ENCODE data around the gene HDAC9.

HDAC9 gene

DNA sequence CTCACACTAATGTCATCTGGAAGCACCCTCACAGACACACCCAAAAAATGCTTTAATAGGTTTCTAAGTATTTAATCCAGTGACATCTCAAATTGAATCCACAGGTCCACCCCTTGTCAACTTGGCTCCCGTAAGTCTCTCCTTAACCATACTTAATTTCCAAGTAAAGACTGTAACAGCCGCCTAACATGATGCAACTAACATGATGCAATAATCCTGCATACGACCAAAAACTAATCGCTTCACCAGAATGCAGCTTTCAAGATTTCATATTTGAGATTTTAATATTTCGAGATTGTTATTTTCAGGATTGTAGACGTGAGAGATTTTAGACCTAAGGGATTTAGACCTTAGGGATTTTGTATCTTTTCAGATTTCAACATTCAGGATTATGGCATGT is 3.7 kb upstream of the HDAC9 start:
- Histone ChIP-seq H3K36me3 (ENCODE audit: control insufficient read depth, insufficient read depth, low read length) (no peaks in the 10 kb centered on the region), H3K4me1 (ENCODE audit: control insufficient read depth, insufficient read depth, low read length, poor library complexity, severe bottlenecking) (no peaks in the 10 kb centered on the region), H3K4me3 (ENCODE audit: insufficient read depth, low read depth, low read length, poor library complexity, severe bottlenecking) (no peak overlapping the region), H3K9me3 (ENCODE audit: control insufficient read depth, low read length) (no peaks in the 10 kb centered on the region), H3K27ac (ENCODE audit: insufficient read depth, low read length, poor library complexity, severe bottlenecking) (no peak overlapping the region), H3K27me3 (replicated peaks; ENCODE audit: control insufficient read depth, insufficient read depth, low read length, poor library complexity, severe bottlenecking) (no peaks in the 10 kb centered on the region)
- DNase-seq = no peak

DNA sequence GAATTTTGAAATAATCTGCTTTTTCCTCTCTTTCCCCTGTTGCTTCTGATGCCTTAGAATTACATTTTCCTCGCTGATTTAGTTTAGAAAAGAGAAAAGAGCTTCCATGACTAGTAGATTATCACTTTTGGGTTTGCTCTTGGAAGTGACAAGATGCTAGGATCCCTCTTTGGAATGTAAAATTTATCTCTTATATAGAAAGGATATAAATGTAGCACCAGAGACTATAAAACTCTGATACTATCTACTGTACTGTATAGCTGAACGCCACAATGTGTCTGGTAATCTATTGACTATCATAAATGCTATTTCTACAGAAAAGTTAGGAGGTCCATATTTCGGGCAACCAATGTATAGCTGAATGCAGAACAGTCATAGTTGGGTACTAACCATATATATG is 1.1 kb upstream of the HDAC9 start:
- Histone ChIP-seq H3K36me3 (ENCODE audit: control insufficient read depth, insufficient read depth, low read length) (no peaks in the 10 kb centered on the region), H3K4me1 (ENCODE audit: control insufficient read depth, insufficient read depth, low read length, poor library complexity, severe bottlenecking) (no peaks in the 10 kb centered on the region)
- no peak for DNase-seq

DNA sequence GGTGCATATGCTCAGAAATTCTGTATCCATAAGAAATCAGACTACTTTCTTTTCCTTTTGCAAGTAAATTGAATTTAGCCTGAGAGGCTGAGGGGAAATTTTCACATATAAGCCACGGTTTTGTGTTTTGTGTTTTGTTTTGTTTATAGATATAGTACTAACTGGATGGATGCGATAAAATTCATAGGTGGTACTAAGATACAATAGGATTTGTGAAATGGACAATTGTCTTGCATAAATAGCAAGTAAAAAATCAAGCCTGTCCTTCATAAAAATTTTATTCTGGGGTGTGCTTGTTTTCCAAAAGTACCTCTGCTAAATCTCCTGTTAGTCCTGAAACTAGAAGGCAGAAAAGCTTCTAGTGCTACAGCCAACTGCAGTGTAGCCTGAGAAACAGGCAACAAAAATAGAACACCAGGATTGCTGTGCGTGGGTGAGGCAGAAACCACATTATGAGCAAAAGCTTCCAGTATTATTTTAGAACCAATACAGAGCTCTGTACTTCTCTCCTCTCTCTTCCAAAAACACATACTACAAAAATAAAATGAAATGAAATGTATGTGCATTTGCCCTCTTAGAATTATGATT is 634 bp upstream of the HDAC9 start:
- H3K4me3 ChIP-seq (ENCODE audit: insufficient read depth, low read depth, low read length, poor library complexity, severe bottlenecking) = no peak overlapping the region
- no peak for DNase-seq
- H3K4me1 ChIP-seq (ENCODE audit: control insufficient read depth, insufficient read depth, low read length, poor library complexity, severe bottlenecking) = no peaks in the 10 kb centered on the region
- no peaks in the 10 kb centered on the region for H3K9me3 ChIP-seq (ENCODE audit: control insufficient read depth, low read length)
- H3K27me3 ChIP-seq (replicated peaks; ENCODE audit: control insufficient read depth, insufficient read depth, low read length, poor library complexity, severe bottlenecking) = no peaks in the 10 kb centered on the region
- no peak overlapping the region for H3K27ac ChIP-seq (ENCODE audit: insufficient read depth, low read length, poor library complexity, severe bottlenecking)
- no peaks in the 10 kb centered on the region for H3K36me3 ChIP-seq (ENCODE audit: control insufficient read depth, insufficient read depth, low read length)

More for the DNA sequence above, 1.1 kb upstream of the HDAC9 start:
- no peak overlapping the region for H3K27ac ChIP-seq (ENCODE audit: insufficient read depth, low read length, poor library complexity, severe bottlenecking)
- no peaks in the 10 kb centered on the region for H3K9me3 ChIP-seq (ENCODE audit: control insufficient read depth, low read length)
- H3K27me3 ChIP-seq (replicated peaks; ENCODE audit: control insufficient read depth, insufficient read depth, low read length, poor library complexity, severe bottlenecking) = no peaks in the 10 kb centered on the region
- H3K4me3 ChIP-seq (ENCODE audit: insufficient read depth, low read depth, low read length, poor library complexity, severe bottlenecking) = no peak overlapping the region

DNA sequence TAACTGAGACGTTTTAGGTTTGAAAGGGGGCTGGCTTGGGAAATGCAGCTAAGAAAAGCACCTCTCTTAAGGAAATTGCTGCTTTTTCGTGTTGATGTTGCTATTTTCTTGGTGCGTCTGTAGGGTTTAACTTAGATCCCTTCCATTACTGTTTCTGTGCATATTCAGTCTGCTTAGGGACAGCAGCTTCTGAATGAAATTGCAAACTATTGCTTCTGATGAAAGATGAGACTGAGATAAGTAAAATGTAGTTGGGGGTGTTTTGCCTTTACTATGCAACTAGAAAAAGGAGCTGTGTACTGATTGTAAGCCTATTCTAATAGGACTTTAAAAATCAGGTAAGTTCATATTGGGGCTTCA is 772 bp downstream of the HDAC9 start:
- Histone ChIP-seq H3K4me1 (ENCODE audit: control insufficient read depth, insufficient read depth, low read length, poor library complexity, severe bottlenecking) (no peaks in the 10 kb centered on the region), H3K9me3 (ENCODE audit: control insufficient read depth, low read length) (no peaks in the 10 kb centered on the region), H3K4me3 (ENCODE audit: insufficient read depth, low read depth, low read length, poor library complexity, severe bottlenecking) (no peak overlapping the region), H3K27me3 (replicated peaks; ENCODE audit: control insufficient read depth, insufficient read depth, low read length, poor library complexity, severe bottlenecking) (no peaks in the 10 kb centered on the region), H3K27ac (ENCODE audit: insufficient read depth, low read length, poor library complexity, severe bottlenecking) (no peak overlapping the region), H3K36me3 (ENCODE audit: control insufficient read depth, insufficient read depth, low read length) (no peaks in the 10 kb centered on the region)
- DNase-seq = no peak

DNA sequence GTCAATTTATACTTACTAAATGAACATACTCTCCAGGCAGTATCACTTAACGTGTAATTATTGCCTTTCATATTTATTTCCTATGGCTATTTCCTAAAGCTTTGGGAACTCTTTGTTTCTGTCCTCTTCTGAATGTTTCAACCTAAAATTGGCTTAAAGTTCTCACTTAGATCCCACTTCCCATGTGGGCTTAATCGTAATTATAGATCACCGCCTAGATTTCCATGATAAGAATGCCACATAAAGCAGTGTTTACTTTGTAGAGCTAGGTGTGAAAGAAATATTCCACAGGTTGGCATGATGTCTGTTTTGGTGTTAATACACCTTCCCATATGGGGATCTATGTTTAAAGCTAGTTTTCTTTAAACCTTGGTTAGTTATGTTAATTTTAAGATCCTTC is 1.5 kb downstream of the HDAC9 start:
- no peaks in the 10 kb centered on the region for H3K27me3 ChIP-seq (replicated peaks; ENCODE audit: control insufficient read depth, insufficient read depth, low read length, poor library complexity, severe bottlenecking)
- no peak overlapping the region for H3K27ac ChIP-seq (ENCODE audit: insufficient read depth, low read length, poor library complexity, severe bottlenecking)
- DNase-seq = no peak
- H3K4me1 ChIP-seq (ENCODE audit: control insufficient read depth, insufficient read depth, low read length, poor library complexity, severe bottlenecking) = no peaks in the 10 kb centered on the region
- no peaks in the 10 kb centered on the region for H3K36me3 ChIP-seq (ENCODE audit: control insufficient read depth, insufficient read depth, low read length)
- H3K9me3 ChIP-seq (ENCODE audit: control insufficient read depth, low read length) = no peaks in the 10 kb centered on the region
- H3K4me3 ChIP-seq (ENCODE audit: insufficient read depth, low read depth, low read length, poor library complexity, severe bottlenecking) = no peak overlapping the region

DNA sequence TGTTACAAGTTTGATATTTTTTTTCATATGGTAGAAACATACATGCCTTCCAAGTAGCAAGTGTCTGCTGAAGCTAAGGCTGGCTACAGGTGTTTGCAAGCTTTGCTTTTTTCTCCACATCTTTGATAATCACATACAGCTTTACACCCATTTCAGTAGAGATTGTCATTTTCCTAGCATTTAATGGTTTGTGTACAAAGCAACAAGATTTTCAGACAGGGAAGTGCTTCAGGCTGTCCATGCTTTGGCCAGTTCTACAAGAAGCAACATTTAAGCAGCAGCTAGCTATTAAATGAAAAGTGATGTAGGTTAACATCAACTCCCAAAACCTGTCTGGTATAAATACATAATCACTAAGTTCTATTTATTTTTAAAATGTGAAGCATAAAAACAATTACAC is 2.3 kb downstream of the HDAC9 start:
- Histone ChIP-seq H3K4me1 (ENCODE audit: control insufficient read depth, insufficient read depth, low read length, poor library complexity, severe bottlenecking) (no peaks in the 10 kb centered on the region), H3K36me3 (ENCODE audit: control insufficient read depth, insufficient read depth, low read length) (no peaks in the 10 kb centered on the region), H3K27me3 (replicated peaks; ENCODE audit: control insufficient read depth, insufficient read depth, low read length, poor library complexity, severe bottlenecking) (no peaks in the 10 kb centered on the region), H3K9me3 (ENCODE audit: control insufficient read depth, low read length) (no peaks in the 10 kb centered on the region), H3K27ac (ENCODE audit: insufficient read depth, low read length, poor library complexity, severe bottlenecking) (no peak overlapping the region), H3K4me3 (ENCODE audit: insufficient read depth, low read depth, low read length, poor library complexity, severe bottlenecking) (no peak overlapping the region)
- DNase-seq = no peak

DNA sequence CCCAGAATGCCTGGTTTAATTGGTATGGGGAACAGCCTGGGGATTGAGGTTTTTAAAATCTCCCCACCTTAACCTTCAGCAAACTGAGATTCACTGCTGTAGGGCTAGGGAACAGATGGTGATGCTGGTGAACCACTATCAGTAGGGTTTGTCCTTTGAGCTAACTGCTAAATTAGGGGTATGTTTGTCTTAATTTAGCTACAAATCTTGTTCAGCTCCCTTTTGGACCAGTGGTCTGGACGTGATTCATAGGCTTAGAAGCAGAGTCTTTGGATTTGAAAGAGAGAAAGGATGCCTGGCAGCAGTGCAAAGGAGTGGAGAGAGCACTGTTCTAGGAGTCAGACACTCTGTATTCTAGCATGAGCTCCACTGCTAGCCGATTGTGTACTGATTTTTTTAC is 2.8 kb downstream of the HDAC9 start:
- Histone ChIP-seq H3K36me3 (ENCODE audit: control insufficient read depth, insufficient read depth, low read length) (no peaks in the 10 kb centered on the region), H3K27me3 (replicated peaks; ENCODE audit: control insufficient read depth, insufficient read depth, low read length, poor library complexity, severe bottlenecking) (no peaks in the 10 kb centered on the region), H3K9me3 (ENCODE audit: control insufficient read depth, low read length) (no peaks in the 10 kb centered on the region), H3K4me3 (ENCODE audit: insufficient read depth, low read depth, low read length, poor library complexity, severe bottlenecking) (no peak overlapping the region), H3K4me1 (ENCODE audit: control insufficient read depth, insufficient read depth, low read length, poor library complexity, severe bottlenecking) (no peaks in the 10 kb centered on the region), H3K27ac (ENCODE audit: insufficient read depth, low read length, poor library complexity, severe bottlenecking) (no peak overlapping the region)
- DNase-seq = no peak

DNA sequence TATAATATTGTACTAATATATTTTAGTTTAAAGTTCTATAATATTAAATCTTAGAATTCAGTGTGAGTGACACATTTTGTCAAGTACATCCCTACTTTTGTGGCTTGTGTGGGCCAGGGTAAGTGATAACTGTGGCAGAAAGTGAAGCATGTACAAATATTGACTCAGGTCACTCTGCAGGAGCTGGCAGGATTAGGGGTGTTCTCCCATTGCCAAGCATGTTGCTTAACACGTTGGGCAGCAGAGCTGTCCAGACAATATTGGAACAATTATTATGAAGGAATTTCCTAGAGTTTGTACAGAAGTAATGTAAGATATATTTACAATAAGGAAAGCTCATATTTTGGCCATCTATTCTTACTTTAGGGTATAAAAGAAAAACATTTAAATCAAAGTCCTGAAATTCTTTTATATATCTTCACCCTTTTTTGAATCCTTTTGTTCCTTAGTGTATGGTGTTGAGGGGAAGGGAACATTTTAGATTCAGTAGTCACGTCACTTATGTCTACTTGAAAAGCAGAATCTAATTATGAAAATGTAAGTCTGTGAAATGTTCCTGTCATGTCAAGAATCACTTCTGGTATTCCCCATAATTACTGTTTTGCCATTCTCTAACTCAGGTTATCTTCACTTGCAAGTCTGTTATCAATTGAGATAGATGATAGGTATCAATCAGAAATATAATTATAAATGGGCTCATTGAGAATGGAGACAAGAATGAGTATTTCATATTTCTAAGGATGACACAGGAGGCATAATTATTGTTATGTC is 4.0 kb downstream of the HDAC9 start:
- Histone ChIP-seq H3K27ac (ENCODE audit: insufficient read depth, low read length, poor library complexity, severe bottlenecking) (no peak overlapping the region), H3K4me1 (ENCODE audit: control insufficient read depth, insufficient read depth, low read length, poor library complexity, severe bottlenecking) (no peaks in the 10 kb centered on the region), H3K36me3 (ENCODE audit: control insufficient read depth, insufficient read depth, low read length) (no peaks in the 10 kb centered on the region), H3K9me3 (ENCODE audit: control insufficient read depth, low read length) (no peaks in the 10 kb centered on the region), H3K27me3 (replicated peaks; ENCODE audit: control insufficient read depth, insufficient read depth, low read length, poor library complexity, severe bottlenecking) (no peaks in the 10 kb centered on the region), H3K4me3 (ENCODE audit: insufficient read depth, low read depth, low read length, poor library complexity, severe bottlenecking) (no peak overlapping the region)
- DNase-seq = no peak

DNA sequence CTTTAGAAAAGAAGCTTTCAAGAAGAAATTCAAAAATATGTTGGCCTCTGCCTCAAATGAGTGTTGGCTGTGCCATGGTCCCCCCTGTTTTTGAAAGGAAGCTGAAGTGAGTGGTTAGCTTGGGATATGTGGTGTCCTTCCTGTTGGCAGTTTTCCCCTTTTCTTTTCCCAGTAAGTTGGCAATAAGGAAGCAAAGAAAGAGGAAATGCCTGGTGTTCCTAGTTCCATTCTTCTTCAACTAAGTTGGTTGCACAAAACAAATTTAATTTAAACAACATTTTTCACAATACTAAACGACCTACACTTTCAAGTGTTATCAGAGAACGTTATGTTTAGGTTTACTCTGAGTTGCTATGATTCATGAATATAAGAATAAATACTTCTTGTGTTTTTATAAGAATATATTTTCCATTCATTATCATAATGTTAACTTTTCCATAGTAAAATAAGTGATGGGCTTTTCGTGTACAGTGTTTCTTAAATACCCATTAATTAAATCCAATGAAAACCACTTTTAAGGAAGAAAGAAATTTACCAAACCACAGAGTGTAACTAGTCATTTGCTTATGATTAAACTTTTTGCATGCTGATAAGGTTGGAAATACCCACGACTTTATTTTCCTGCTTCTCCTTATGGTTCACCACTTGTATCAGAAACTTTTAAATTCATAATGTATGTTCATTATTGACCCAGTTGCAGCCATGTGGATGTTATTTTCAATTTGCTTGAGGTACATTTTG is 7.7 kb downstream of the HDAC9 start:
- H3K27ac ChIP-seq (ENCODE audit: insufficient read depth, low read length, poor library complexity, severe bottlenecking) = no peak overlapping the region
- DNase-seq = no peak
- no peaks in the 10 kb centered on the region for H3K9me3 ChIP-seq (ENCODE audit: control insufficient read depth, low read length)
- H3K36me3 ChIP-seq (ENCODE audit: control insufficient read depth, insufficient read depth, low read length) = no peaks in the 10 kb centered on the region
- no peaks in the 10 kb centered on the region for H3K4me1 ChIP-seq (ENCODE audit: control insufficient read depth, insufficient read depth, low read length, poor library complexity, severe bottlenecking)
- H3K4me3 ChIP-seq (ENCODE audit: insufficient read depth, low read depth, low read length, poor library complexity, severe bottlenecking) = no peak overlapping the region
- no peaks in the 10 kb centered on the region for H3K27me3 ChIP-seq (replicated peaks; ENCODE audit: control insufficient read depth, insufficient read depth, low read length, poor library complexity, severe bottlenecking)

DNA sequence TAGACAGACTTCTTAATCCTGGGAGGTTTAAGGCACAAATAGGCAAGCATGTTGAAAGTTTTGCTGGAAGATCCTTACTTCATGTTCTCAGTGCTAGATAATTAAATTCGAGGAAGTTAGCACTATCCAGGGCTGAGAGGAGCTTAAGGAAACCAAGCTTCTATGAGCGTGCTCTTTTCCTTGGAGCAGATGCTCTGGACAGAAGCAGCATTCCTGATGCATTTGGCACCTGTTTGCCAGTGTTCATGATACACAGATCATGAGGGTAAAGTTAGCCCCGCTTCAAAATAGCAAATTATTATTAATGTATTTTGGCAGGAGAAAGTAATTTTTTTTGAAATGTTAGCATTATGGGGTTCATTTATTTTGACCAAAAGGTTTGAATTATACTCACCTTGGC is 9.4 kb downstream of the HDAC9 start:
- Histone ChIP-seq H3K36me3 (ENCODE audit: control insufficient read depth, insufficient read depth, low read length) (no peaks in the 10 kb centered on the region), H3K27ac (ENCODE audit: insufficient read depth, low read length, poor library complexity, severe bottlenecking) (no peak overlapping the region), H3K4me3 (ENCODE audit: insufficient read depth, low read depth, low read length, poor library complexity, severe bottlenecking) (no peak overlapping the region), H3K27me3 (replicated peaks; ENCODE audit: control insufficient read depth, insufficient read depth, low read length, poor library complexity, severe bottlenecking) (no peaks in the 10 kb centered on the region), H3K9me3 (ENCODE audit: control insufficient read depth, low read length) (no peaks in the 10 kb centered on the region), H3K4me1 (ENCODE audit: control insufficient read depth, insufficient read depth, low read length, poor library complexity, severe bottlenecking) (no peaks in the 10 kb centered on the region)
- no peak for DNase-seq
